Astrocyte (in vitro differentiated cells and primary cell): ENCODE results near the gene POLG.
"Not testable (repeated sequence)": the region's sequence is repeated elsewhere in the genome, so short reads cannot be mapped to it uniquely, and the experiment has no call there.

Source experiments
- EZH2 ChIP-seq: IDR thresholded peaks from 2 replicates; pipeline ENCODE4 v1.6.1; 2012; ENCODE audit warnings: mild to moderate bottlenecking, low read length, inconsistent platforms; ENCODE audit not compliant: insufficient read depth
- TF ChIP-seq, protein P1 (sequence below): IDR thresholded peaks from 2 replicates; pipeline ENCODE4 v1.5.1; 2011; ENCODE audit warnings: low read depth, mild to moderate bottlenecking, inconsistent platforms, low read length, moderate library complexity; ENCODE audit not compliant: insufficient read depth

DNA sequence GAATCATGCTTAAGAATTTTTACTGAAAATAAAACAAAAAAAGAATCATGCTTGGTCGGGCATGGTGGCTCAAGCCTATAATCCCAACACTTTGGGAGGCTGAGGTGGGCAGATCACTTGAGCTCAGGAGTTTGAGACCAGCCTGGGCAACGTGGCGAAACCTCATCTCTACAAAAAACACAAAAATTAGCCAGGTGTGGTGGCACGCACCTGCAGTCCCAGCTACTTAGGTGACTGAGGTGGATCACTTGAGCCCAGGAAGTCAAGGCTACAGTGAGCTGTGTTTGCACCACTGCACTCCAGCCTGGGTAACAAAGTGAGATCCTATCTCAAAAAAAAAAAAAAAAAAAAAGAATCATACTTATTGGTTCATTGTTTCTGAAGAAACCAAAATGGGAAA, 57.3 kb downstream of the POLG start:
- TF ChIP-seq, protein P1, sequence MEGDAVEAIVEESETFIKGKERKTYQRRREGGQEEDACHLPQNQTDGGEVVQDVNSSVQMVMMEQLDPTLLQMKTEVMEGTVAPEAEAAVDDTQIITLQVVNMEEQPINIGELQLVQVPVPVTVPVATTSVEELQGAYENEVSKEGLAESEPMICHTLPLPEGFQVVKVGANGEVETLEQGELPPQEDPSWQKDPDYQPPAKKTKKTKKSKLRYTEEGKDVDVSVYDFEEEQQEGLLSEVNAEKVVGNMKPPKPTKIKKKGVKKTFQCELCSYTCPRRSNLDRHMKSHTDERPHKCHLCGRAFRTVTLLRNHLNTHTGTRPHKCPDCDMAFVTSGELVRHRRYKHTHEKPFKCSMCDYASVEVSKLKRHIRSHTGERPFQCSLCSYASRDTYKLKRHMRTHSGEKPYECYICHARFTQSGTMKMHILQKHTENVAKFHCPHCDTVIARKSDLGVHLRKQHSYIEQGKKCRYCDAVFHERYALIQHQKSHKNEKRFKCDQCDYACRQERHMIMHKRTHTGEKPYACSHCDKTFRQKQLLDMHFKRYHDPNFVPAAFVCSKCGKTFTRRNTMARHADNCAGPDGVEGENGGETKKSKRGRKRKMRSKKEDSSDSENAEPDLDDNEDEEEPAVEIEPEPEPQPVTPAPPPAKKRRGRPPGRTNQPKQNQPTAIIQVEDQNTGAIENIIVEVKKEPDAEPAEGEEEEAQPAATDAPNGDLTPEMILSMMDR, result not testable (repeated sequence)
- not testable (repeated sequence) for TF ChIP-seq EZH2
